Dedifferentiated amniotic fluid mesenchymal stem cell (primary cell): ENCODE measurements around the gene GRM4.

Experiments
- DNase-seq: peaks from one replicate; pipeline ENCODE4 v3.0.0-alpha.2; 2016; ENCODE audit errors: extremely low spot score

The GRM4 gene

GRCh38 chr6:33995309-33996119, 150.4 kb downstream of the GRM4 start:
- peak; percentile 6 for DNase-seq

GRCh38 chr6:33994472-33995308, 151.2 kb downstream of the GRM4 start:
- peak; percentile 8 for DNase-seq

- DNase-seq, result no peak
These were observed 152.0 kb downstream of the GRM4 start for GRCh38 chr6:33993653-33994471.

- DNase-seq, result no peak
These were observed 152.8 kb downstream of the GRM4 start for GRCh38 chr6:33993091-33993490.

- DNase-seq, result peak; percentile 9
These were observed 153.7 kb downstream of the GRM4 start for GRCh38 chr6:33992191-33992590.

GRCh38 chr6:33991610-33992009, 154.3 kb downstream of the GRM4 start:
- peak; percentile 5 for DNase-seq

- DNase-seq, result peak; percentile 8
These were observed 155.8 kb downstream of the GRM4 start for GRCh38 chr6:33990061-33990541.

- DNase-seq, result no peak
These were observed 156.7 kb downstream of the GRM4 start for GRCh38 chr6:33989016-33989854.

- DNase-seq, result no peak
These were observed 157.5 kb downstream of the GRM4 start for GRCh38 chr6:33988121-33989015.

GRCh38 chr6:33987531-33988021, 158.3 kb downstream of the GRM4 start:
- DNase-seq, result peak; percentile 13

GRCh38 chr6:33985947-33986346, 159.9 kb downstream of the GRM4 start:
- peak; percentile 3 for DNase-seq

- DNase-seq, result peak; percentile 11
These were observed 160.6 kb downstream of the GRM4 start for GRCh38 chr6:33985313-33985751.

- DNase-seq, result peak; percentile 6
These were observed 161.2 kb downstream of the GRM4 start for GRCh38 chr6:33984466-33985312.

GRCh38 chr6:33983721-33984465, 162.0 kb downstream of the GRM4 start:
- no peak for DNase-seq

- DNase-seq, result peak; percentile 11
These were observed 162.7 kb downstream of the GRM4 start for GRCh38 chr6:33983109-33983716.

- peak; percentile 5 for DNase-seq
These were observed 164.0 kb downstream of the GRM4 start for GRCh38 chr6:33981861-33982260.

GRCh38 chr6:33981421-33981820, 164.5 kb downstream of the GRM4 start:
- DNase-seq, result peak; percentile 6
